HepG2 (cell line): ENCODE measurements around the gene SERINC4. TPM values are rescaled to one million over a fixed set of nuclear protein-coding genes. Genes with fewer than 3 reads are reported as not detected.

ENCODE experiments used
- KDM5A ChIP-seq: fragments of 200-600 bp; sonication (generic); IDR thresholded peaks from 2 replicates; pipeline ENCODE4 v1.7.0; 2018; ENCODE audit warnings: antibody characterized with exemption, mild to moderate bottlenecking, low read length, borderline replicate concordance
- MED1 ChIP-seq: sonication (generic); formaldehyde crosslinking; IDR thresholded peaks from 2 replicates; pipeline ENCODE4 v1.4.0; 2020; ENCODE audit warnings: missing genetic modification reagents
- NCOA5 ChIP-seq: sonication (generic); formaldehyde crosslinking; IDR thresholded peaks from 2 replicates; pipeline ENCODE4 v1.4.0; 2020; ENCODE audit warnings: missing genetic modification reagents
- PHF21A ChIP-seq: sonication (generic); formaldehyde crosslinking; IDR thresholded peaks from 2 replicates; pipeline ENCODE4 v1.5.0; 2020; ENCODE audit warnings: mild to moderate bottlenecking, missing genetic modification reagents
- RFXAP ChIP-seq: sonication (generic); formaldehyde crosslinking; IDR thresholded peaks from 2 replicates; pipeline ENCODE4 v1.4.0; 2020; ENCODE audit warnings: missing genetic modification reagents, borderline replicate concordance
- SRSF1 ChIP-seq: fragments of 200-400 bp; formaldehyde crosslinking; optimal IDR thresholded peaks from 2 replicates; pipeline ENCODE3; 2017; ENCODE audit warnings: mild to moderate bottlenecking, low read depth, low read length, moderate library complexity
- ZNF17 ChIP-seq: sonication (generic); formaldehyde crosslinking; IDR thresholded peaks from 2 replicates; pipeline ENCODE4 v1.5.0; 2020; ENCODE audit warnings: mild to moderate bottlenecking, missing genetic modification reagents
- ZNF543 ChIP-seq: sonication (generic); formaldehyde crosslinking; IDR thresholded peaks from 2 replicates; pipeline ENCODE4 v1.4.0; 2020; ENCODE audit warnings: mild to moderate bottlenecking, missing genetic modification reagents
- ZNF781 ChIP-seq: sonication (generic); formaldehyde crosslinking; IDR thresholded peaks from 2 replicates; pipeline ENCODE4 v1.5.1; 2020; ENCODE audit warnings: borderline replicate concordance, mild to moderate bottlenecking, missing genetic modification reagents; ENCODE audit errors: not compliant biosample characterization
- ZNF816 ChIP-seq: sonication (generic); formaldehyde crosslinking; IDR thresholded peaks from 2 replicates; pipeline ENCODE4 v1.8.0; 2022; ENCODE audit warnings: missing genetic modification reagents, mild to moderate bottlenecking, borderline replicate concordance
- polyA plus RNA-seq, 8 experiments: library from polyadenylated mRNA; depleted of rRNA in 3 of 8; stranded (reverse) in 7 of 8; unstranded in 1 of 8; fragments of >200 nt; fragmentation: Illumina TruSeq in 4 of 8; extraction: Trizol in 4 of 8; gene quantifications; 2 replicates each; pipeline versions ENCODE4 v1.2.1 to v1.2.3, GENCODE V29; 2011 to 2016; ENCODE audit warnings: low read depth in 4 of 8, missing spikeins in 1 of 8, mixed read lengths in 1 of 8; ENCODE audit not compliant: insufficient read depth in 1 of 8
- total RNA-seq, 5 experiments: library from RNA; depleted of rRNA; stranded (reverse); fragments of >200 nt; fragmentation: Illumina TruSeq; extraction: Trizol; gene quantifications; 2 replicates each; pipeline ENCODE4 v1.2.3, GENCODE V29; 2016; ENCODE audit warnings: low read depth in 1 of 5
- TF ChIP-seq, protein P1 (sequence below), 2 experiments: sonication (generic) in 1 of 2; formaldehyde crosslinking in 1 of 2; IDR thresholded peaks; 2 replicates each; pipeline versions ENCODE4 v1.6.1 to v1.9.0; 2014 to 2022; ENCODE audit warnings: antibody characterized with exemption in 1 of 2, borderline replicate concordance in 1 of 2, inconsistent platforms in 1 of 2, low read depth in 1 of 2, missing genetic modification reagents in 1 of 2
- TF ChIP-seq, protein P2 (sequence below): sonication (generic); formaldehyde crosslinking; IDR thresholded peaks from 2 replicates; pipeline ENCODE4 v1.4.0; 2020; ENCODE audit warnings: missing genetic modification reagents; ENCODE audit errors: not compliant biosample characterization
- TF ChIP-seq, protein P3 (sequence below): sonication (generic); formaldehyde crosslinking; IDR thresholded peaks from 2 replicates; pipeline ENCODE4 v1.5.1; 2020; ENCODE audit warnings: missing genetic modification reagents, mild to moderate bottlenecking, borderline replicate concordance
- TF ChIP-seq, protein P4 (sequence below): sonication (generic); formaldehyde crosslinking; IDR thresholded peaks from 2 replicates; pipeline ENCODE4 v1.5.0; 2020; ENCODE audit warnings: mild to moderate bottlenecking, missing genetic modification reagents

SERINC4 gene
- total and polyA plus RNA-seq, 2 of the 13 experiments (the other 11 are each of a cell fraction or from before 2014, with no cell fraction given), result not detected

DNA sequence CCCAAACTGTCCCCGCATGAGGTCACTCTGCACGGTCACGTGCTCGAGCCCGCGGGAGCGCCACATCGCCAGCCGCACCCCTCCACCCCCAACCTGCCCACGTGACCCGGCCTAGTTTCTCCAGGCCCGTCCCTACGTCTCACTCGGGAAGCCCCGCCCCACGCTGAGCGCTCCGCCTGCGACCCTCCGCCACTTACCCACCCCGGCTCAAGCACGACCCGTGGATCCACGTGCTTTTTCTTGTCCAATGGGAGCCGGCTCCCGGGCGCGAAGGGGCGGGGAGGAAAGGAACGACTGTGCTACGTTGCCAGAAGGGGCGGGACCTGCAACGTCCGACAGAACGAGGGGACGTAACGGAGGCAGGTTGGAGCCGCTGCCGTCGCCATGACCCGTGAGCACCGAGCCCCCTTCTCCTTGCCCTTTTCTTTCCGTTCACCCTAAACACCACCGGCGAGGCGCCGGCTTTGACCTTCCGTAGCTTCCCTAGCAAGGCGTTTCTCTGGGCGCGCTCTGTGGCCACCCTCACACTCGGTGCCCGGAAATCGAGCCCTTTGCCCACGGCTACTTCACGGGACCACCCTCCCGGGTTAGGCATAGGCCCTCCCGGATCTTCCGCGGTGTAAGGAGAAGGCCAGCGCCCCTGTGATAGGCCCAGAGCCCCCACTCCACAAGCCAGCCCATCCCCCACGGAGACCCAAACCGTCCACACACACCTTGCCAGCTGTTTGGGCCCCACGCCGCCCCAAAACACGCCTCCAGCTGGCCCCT lies 7.8 kb downstream of the SERINC4 start, which contains the start of gene SERF2 (continued):
- TF ChIP-seq, protein P1, sequence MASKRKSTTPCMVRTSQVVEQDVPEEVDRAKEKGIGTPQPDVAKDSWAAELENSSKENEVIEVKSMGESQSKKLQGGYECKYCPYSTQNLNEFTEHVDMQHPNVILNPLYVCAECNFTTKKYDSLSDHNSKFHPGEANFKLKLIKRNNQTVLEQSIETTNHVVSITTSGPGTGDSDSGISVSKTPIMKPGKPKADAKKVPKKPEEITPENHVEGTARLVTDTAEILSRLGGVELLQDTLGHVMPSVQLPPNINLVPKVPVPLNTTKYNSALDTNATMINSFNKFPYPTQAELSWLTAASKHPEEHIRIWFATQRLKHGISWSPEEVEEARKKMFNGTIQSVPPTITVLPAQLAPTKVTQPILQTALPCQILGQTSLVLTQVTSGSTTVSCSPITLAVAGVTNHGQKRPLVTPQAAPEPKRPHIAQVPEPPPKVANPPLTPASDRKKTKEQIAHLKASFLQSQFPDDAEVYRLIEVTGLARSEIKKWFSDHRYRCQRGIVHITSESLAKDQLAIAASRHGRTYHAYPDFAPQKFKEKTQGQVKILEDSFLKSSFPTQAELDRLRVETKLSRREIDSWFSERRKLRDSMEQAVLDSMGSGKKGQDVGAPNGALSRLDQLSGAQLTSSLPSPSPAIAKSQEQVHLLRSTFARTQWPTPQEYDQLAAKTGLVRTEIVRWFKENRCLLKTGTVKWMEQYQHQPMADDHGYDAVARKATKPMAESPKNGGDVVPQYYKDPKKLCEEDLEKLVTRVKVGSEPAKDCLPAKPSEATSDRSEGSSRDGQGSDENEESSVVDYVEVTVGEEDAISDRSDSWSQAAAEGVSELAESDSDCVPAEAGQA (IDR thresholded peaks at IDR 0.05; ENCODE audit: low read depth), result no peak
- TF ChIP-seq, protein P1 (CRISPR knock-in tag; IDR thresholded peaks at IDR 0.05; ENCODE audit: borderline replicate concordance), result no peak
- TF ChIP-seq PHF21A (CRISPR knock-in tag) (no peak), SRSF1 (peak; percentile 39), ZNF781 (CRISPR knock-in tag) (no peak), KDM5A (peak; percentile 73; the same call in 1 of the 2 replicates), ZNF17 (CRISPR knock-in tag) (no peak), ZNF543 (CRISPR knock-in tag) (no peak), RFXAP (CRISPR knock-in tag) (no peak), NCOA5 (CRISPR knock-in tag) (no peak), ZNF816 (CRISPR knock-in tag) (peak; percentile 79; the same call in 1 of the 2 replicates), MED1 (CRISPR knock-in tag) (peak; percentile 57)
- TF ChIP-seq, protein P2, sequence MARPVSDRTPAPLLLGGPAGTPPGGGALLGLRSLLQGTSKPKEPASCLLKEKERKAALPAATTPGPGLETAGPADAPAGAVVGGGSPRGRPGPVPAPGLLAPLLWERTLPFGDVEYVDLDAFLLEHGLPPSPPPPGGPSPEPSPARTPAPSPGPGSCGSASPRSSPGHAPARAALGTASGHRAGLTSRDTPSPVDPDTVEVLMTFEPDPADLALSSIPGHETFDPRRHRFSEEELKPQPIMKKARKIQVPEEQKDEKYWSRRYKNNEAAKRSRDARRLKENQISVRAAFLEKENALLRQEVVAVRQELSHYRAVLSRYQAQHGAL (CRISPR knock-in tag), result no peak
- TF ChIP-seq, protein P3, sequence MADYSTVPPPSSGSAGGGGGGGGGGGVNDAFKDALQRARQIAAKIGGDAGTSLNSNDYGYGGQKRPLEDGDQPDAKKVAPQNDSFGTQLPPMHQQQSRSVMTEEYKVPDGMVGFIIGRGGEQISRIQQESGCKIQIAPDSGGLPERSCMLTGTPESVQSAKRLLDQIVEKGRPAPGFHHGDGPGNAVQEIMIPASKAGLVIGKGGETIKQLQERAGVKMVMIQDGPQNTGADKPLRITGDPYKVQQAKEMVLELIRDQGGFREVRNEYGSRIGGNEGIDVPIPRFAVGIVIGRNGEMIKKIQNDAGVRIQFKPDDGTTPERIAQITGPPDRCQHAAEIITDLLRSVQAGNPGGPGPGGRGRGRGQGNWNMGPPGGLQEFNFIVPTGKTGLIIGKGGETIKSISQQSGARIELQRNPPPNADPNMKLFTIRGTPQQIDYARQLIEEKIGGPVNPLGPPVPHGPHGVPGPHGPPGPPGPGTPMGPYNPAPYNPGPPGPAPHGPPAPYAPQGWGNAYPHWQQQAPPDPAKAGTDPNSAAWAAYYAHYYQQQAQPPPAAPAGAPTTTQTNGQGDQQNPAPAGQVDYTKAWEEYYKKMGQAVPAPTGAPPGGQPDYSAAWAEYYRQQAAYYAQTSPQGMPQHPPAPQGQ (CRISPR knock-in tag), result no peak
- TF ChIP-seq, protein P4, sequence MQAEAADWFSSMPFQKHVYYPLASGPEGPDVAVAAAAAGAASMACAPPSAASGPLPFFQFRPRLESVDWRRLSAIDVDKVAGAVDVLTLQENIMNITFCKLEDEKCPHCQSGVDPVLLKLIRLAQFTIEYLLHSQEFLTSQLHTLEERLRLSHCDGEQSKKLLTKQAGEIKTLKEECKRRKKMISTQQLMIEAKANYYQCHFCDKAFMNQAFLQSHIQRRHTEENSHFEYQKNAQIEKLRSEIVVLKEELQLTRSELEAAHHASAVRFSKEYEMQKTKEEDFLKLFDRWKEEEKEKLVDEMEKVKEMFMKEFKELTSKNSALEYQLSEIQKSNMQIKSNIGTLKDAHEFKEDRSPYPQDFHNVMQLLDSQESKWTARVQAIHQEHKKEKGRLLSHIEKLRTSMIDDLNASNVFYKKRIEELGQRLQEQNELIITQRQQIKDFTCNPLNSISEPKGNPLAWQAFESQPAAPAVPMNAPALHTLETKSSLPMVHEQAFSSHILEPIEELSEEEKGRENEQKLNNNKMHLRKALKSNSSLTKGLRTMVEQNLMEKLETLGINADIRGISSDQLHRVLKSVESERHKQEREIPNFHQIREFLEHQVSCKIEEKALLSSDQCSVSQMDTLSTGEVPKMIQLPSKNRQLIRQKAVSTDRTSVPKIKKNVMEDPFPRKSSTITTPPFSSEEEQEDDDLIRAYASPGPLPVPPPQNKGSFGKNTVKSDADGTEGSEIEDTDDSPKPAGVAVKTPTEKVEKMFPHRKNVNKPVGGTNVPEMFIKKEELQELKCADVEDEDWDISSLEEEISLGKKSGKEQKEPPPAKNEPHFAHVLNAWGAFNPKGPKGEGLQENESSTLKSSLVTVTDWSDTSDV (CRISPR knock-in tag), result no peak
